Stomach smooth muscle (tissue), 2 donors: ENCODE data around the gene DLG5.

Source experiments
- H3K27ac ChIP-seq: one replicate; pipeline ENCODE4 v1.7.0; 2013; ENCODE audit warnings: mild to moderate bottlenecking, low read length, inconsistent platforms
- H3K27me3 ChIP-seq, 2 donors: one replicate each; pipeline ENCODE4 v1.7.0; 2013; ENCODE audit warnings: low read length in 2 of 2; ENCODE audit not compliant: insufficient read depth in 2 of 2, control insufficient read depth in 1 of 2
- H3K36me3 ChIP-seq, 2 donors: one replicate each; pipeline ENCODE4 v1.7.0; 2013; ENCODE audit warnings: low read length in 2 of 2; ENCODE audit not compliant: control insufficient read depth in 2 of 2, insufficient read depth in 2 of 2
- H3K4me1 ChIP-seq: one replicate; pipeline ENCODE4 v1.7.0; 2013; ENCODE audit warnings: low read length; ENCODE audit not compliant: control insufficient read depth, insufficient read depth
- H3K4me3 ChIP-seq, 2 donors: one replicate each; pipeline ENCODE4 v1.7.0; 2013; ENCODE audit warnings: low read length in 2 of 2
- H3K9ac ChIP-seq, 2 donors: one replicate each; pipeline ENCODE4 v1.7.0; 2013; ENCODE audit warnings: low read length in 2 of 2, mild to moderate bottlenecking in 1 of 2
- H3K9me3 ChIP-seq, 2 donors: one replicate each; pipeline ENCODE4 v1.7.0; 2013; ENCODE audit warnings: low read length in 2 of 2; ENCODE audit not compliant: control insufficient read depth in 2 of 2
- donor health status: healthy.
- donor health status: Pancreatic carcinoma.

DLG5 gene

GRCh38 chr10:77964811-77965210 lies 38.3 kb upstream of the DLG5 start:
- H3K9me3 ChIP-seq: no peaks in the 10 kb centered on the region
- no peak overlapping the region for H3K4me3 ChIP-seq
- no peak overlapping the region for H3K9ac ChIP-seq
- H3K27me3 ChIP-seq: no peaks in the 10 kb centered on the region
- H3K4me1 ChIP-seq: peaks cover 11% of the 10 kb centered on the region
- no peak overlapping the region for H3K27ac ChIP-seq
- H3K36me3 ChIP-seq: no peaks in the 10 kb centered on the region

- Histone ChIP-seq H3K36me3 (no peaks in the 10 kb centered on the region), H3K27me3 (no peaks in the 10 kb centered on the region), H3K9me3 (no peaks in the 10 kb centered on the region), H3K4me3 (no peak overlapping the region), H3K27ac (no peak overlapping the region), H3K9ac (no peak overlapping the region), H3K4me1 (peaks cover 7% of the 10 kb centered on the region)
Observed at GRCh38 chr10:77963901-77964300, 37.3 kb upstream of the DLG5 start.

GRCh38 chr10:77962350-77963146 lies 36.0 kb upstream of the DLG5 start:
- Histone ChIP-seq H3K4me1 (peaks cover 5% of the 10 kb centered on the region), H3K9ac (no peak overlapping the region), H3K4me3 (no peak overlapping the region), H3K9me3 (no peaks in the 10 kb centered on the region), H3K27me3 (no peaks in the 10 kb centered on the region), H3K36me3 (no peaks in the 10 kb centered on the region), H3K27ac (no peak overlapping the region)

- H3K4me1 ChIP-seq: peaks cover 5% of the 10 kb centered on the region
- H3K9me3 ChIP-seq: no peaks in the 10 kb centered on the region
- no peak overlapping the region for H3K9ac ChIP-seq
- H3K4me3 ChIP-seq: no peak overlapping the region
- H3K36me3 ChIP-seq: no peaks in the 10 kb centered on the region
- H3K27me3 ChIP-seq: no peaks in the 10 kb centered on the region
- H3K27ac ChIP-seq: no peak overlapping the region
Observed at GRCh38 chr10:77961668-77962067, 35.1 kb upstream of the DLG5 start.

GRCh38 chr10:77960829-77961329 lies 34.3 kb upstream of the DLG5 start:
- Histone ChIP-seq H3K27ac (no peak overlapping the region), H3K9me3 (no peaks in the 10 kb centered on the region), H3K9ac (no peak overlapping the region), H3K36me3 (no peaks in the 10 kb centered on the region), H3K4me1 (peaks cover 5% of the 10 kb centered on the region), H3K4me3 (no peak overlapping the region), H3K27me3 (no peaks in the 10 kb centered on the region)

GRCh38 chr10:77959887-77960455 lies 33.4 kb upstream of the DLG5 start:
- Histone ChIP-seq H3K4me1 (peaks cover 5% of the 10 kb centered on the region), H3K27me3 (no peaks in the 10 kb centered on the region), H3K27ac (no peak overlapping the region), H3K9me3 (no peaks in the 10 kb centered on the region), H3K9ac (no peak overlapping the region), H3K36me3 (no peaks in the 10 kb centered on the region), H3K4me3 (no peak overlapping the region)

GRCh38 chr10:77959384-77959783 lies 32.8 kb upstream of the DLG5 start:
- no peak overlapping the region for H3K4me3 ChIP-seq
- H3K9me3 ChIP-seq: no peaks in the 10 kb centered on the region
- H3K9ac ChIP-seq: no peak overlapping the region
- H3K27ac ChIP-seq: no peak overlapping the region
- H3K36me3 ChIP-seq: no peaks in the 10 kb centered on the region
- no peaks in the 10 kb centered on the region for H3K27me3 ChIP-seq
- peaks cover 5% of the 10 kb centered on the region for H3K4me1 ChIP-seq

GRCh38 chr10:77955136-77955535 lies 28.6 kb upstream of the DLG5 start:
- H3K9ac ChIP-seq: no peak overlapping the region
- H3K27ac ChIP-seq: no peak overlapping the region
- H3K9me3 ChIP-seq: peaks cover 0 to 2% of the 10 kb centered on the region in 2 donors
- peaks cover 5% of the 10 kb centered on the region for H3K4me1 ChIP-seq
- no peak overlapping the region for H3K4me3 ChIP-seq
- H3K36me3 ChIP-seq: no peaks in the 10 kb centered on the region
- no peaks in the 10 kb centered on the region for H3K27me3 ChIP-seq

GRCh38 chr10:77949167-77949566 lies 22.6 kb upstream of the DLG5 start:
- H3K36me3 ChIP-seq: no peaks in the 10 kb centered on the region
- peaks cover 0 to 2% of the 10 kb centered on the region in 2 donors for H3K9me3 ChIP-seq
- no peak overlapping the region for H3K9ac ChIP-seq
- no peaks in the 10 kb centered on the region for H3K4me1 ChIP-seq
- H3K27me3 ChIP-seq: no peaks in the 10 kb centered on the region
- H3K4me3 ChIP-seq: no peak overlapping the region
- H3K27ac ChIP-seq: no peak overlapping the region

GRCh38 chr10:77946084-77946483 lies 19.5 kb upstream of the DLG5 start:
- no peaks in the 10 kb centered on the region for H3K9me3 ChIP-seq

GRCh38 chr10:77944519-77944918 lies 18.0 kb upstream of the DLG5 start:
- H3K36me3 ChIP-seq: no peaks in the 10 kb centered on the region
- H3K4me1 ChIP-seq: peaks cover 15% of the 10 kb centered on the region
- H3K9me3 ChIP-seq: no peaks in the 10 kb centered on the region
- H3K4me3 ChIP-seq: no peak overlapping the region
- H3K27ac ChIP-seq: no peak overlapping the region
- no peak overlapping the region for H3K9ac ChIP-seq
- no peaks in the 10 kb centered on the region for H3K27me3 ChIP-seq

More at GRCh38 chr10:77946084-77946483, 19.5 kb upstream of the DLG5 start:
- Histone ChIP-seq H3K27me3 (no peaks in the 10 kb centered on the region), H3K27ac (no peak overlapping the region), H3K4me3 (no peak overlapping the region), H3K36me3 (no peaks in the 10 kb centered on the region), H3K9ac (no peak overlapping the region), H3K4me1 (peaks cover 5% of the 10 kb centered on the region)
